Measurements from ENCODE around the gene DYRK1A.

DYRK1A gene

DNA sequence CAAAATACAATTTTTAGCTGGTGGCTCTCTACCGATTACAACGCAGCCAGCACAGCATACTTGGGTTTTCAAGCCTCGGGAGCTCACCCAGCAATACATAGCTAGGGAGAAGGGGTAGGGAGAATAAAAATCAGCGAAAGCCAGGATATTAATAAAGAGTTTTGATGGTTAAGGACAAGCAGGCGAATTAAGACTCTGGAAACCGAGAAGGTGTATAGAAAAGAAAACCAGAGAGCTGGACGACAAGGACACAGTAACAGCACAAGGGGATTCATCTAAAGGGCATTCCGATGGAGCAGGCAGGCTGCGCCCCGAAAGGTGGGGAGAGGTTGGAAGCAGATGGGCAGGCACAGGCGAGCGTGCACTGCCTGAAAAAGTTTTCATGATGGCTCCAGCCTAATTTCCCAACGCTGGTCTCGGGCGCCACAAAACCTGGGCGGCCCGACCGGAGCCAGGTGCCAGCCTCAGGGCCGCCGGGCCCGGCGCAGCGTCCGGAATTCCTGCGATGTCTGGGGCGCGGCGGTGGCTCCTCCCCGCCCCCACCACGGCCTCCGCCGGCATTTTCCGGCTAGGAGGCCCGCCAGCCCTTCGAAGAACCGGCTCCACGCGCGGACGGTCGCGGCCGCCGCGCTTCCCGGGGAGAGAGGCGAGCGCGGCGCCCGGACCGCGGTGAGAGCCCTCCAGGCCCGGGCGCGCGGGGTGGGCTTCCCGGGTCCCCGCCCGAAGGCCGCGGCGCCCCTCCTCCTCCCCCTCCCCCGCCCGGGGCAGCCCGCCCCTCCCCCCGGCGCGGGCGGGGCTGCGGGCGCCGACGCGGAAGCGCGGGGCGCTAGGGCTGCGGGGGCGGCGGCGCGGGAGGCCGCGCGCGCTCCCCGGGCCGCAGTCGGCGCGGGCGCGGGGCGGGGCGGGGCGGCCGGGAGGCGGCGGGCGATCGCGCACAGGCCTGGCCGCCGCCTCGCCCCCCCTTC is 774 bp upstream of the DYRK1A start:
- no peak for DNase-seq (ENCODE audit: low spot score)

DNA sequence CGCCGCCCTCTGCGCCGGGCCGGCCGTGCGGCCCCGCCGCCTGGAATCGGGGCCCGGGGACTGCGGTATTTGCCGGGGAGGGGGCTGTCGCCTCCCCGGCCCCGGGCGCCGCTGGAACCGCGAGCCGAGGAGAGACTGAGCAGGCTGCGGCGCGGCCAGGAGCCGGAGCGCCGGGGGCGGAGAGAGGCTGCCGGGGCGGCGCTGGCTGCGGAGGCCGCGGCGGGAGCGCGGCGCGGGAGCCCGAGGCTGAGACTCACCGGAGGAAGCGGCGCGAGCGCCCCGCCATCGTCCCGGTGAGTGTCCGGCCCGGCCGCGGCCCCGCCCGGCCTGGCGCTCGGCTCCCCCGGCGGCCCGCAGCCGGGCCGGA is 746 bp downstream of the DYRK1A start:
- DNase-seq (ENCODE audit: low spot score) = no peak

DNA sequence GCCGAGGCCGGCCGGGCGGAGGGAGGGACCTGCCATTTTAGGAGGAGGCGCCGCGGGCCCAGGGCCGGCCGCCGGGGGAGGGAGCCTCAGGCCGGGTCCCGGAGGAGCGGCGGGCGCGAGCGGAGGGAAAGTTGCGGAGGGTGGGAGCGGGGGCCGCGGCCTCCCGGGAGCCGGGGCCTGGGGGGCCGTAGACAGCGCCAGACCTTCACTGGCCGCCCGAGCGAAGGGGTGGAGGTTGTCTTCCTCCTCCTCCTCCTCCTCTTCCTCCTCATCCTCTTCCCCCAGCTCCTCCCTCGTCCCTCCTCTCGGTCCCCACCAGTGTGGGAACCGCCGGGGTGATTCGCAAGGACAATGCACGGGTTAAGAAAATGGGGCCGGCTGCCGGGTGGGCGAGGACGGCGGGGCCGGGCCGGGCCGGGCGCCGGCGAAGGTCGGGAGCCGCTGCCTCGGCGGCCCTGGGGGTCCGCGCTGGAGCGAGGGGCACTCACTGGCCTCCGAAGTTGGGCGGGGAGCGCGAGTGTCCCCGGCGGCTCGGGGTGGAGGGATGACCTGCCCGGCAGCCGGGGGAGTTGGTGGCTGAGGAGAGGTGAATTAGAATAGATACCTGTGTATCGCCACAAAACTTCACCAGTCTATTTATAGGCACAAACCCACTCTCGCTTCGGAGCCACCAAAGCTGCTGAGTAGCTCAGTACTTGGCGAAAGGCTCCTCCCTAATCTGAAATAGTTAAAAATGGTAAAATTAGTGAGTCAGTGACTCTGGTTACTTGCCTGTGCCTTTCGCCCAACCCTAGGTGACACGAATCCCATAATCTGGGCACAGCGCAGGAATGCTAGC is 1.3 kb downstream of the DYRK1A start:
- DNase-seq (ENCODE audit: low spot score) = peak; percentile 45

DNA sequence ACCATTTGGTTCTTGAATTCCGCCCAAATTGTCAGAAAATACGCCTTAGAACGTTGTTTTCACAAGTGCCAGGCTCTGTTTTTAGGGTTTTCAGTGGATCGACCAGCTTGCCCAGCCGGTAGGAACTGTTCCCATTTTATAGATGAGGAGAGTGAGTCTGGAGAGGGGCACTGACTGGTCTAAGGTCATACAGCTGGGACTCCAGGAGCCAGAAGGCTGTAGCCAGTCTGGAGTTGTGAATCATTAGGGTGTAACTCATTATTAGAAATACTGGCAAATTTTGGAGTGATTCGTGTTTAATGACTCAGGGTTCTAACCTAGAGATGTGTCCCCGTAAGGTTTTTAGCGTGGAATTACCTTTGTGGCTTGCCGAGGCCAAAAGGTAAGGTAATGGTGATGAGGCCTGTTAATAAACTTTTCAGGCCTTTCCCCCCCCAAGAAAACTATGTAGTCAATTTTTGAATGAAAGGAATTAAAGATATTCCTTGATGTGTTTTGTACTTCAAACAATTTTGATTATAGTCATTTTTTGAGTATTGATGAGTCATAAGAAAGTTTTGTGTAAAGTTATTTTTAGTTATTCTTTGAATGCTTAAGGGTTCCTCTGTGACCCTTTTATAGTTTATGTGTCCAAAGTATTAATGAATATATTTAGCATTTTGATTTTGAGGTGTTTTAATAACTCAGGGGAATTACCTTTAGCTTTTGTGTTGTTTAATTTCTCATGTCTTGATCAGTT is 2.1 kb downstream of the DYRK1A start:
- no peak for DNase-seq (ENCODE audit: low spot score)

DNA sequence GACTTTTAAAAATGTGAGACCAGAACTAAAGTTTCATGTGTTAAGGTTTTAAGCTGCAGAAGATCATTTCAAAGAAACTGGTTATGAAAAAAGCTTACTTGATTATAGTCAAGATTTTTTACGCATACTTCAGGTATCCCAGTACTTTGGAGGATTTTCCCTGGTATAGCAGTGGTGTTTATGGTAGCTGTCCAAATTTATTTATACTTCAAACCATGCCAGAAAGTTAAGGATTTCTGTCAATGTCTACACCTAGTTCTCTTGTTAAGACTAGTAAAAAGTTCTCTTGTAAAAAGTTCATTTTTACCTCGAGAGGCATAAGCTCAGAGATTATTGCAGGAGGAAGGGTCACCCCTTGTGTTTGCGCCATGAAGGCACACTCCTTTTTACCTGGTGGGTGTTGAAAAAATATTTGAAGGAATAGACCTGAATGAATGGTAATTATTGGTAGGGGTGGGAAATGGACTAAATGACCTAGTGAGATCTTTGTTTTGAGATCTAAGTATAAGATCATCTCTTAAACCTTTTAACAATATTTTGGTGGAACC is 2.8 kb downstream of the DYRK1A start:
- no peak for DNase-seq (ENCODE audit: low spot score)

DNA sequence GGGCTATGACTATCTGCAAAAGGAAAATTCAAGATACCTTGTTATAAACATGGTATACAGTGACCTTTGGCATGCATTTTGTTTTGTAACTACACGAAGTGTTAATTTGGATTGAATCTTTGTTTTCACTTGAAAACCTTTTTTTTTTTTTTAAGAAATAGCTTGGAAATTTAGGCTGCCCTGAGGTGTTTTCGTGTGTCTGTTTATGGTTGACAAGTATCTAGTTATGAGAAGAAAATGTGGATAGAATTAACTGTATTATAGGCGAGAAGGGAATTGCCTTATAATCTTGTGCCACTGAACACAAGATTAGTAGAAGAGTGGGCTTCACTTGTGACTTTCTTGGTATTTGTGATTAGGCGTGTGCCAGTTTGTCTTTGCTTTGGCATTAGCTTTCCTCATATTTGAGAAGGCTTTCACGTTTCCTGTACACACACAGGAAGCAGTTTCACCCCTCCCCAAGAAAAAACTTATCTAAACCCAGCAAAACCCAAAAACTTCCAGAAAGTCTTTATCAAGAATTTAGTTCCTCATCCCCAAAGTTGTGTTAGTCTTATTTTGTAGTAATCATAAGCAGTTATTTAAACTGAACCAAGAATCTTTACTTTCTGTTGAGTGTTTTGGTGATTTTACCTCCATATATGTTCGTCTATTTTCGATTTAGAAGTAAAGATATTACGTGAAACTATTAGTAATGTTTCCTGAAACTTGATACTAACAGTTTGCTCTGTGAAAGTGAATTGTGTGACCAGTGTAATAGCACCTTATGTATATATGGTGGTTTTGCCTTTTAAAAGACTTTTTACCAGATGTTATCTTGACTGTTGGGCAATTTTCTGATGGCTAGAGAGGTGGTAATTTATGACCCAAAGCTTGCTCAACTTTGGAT is 3.8 kb downstream of the DYRK1A start:
- peak; percentile 50 for DNase-seq (ENCODE audit: low spot score)

DNA sequence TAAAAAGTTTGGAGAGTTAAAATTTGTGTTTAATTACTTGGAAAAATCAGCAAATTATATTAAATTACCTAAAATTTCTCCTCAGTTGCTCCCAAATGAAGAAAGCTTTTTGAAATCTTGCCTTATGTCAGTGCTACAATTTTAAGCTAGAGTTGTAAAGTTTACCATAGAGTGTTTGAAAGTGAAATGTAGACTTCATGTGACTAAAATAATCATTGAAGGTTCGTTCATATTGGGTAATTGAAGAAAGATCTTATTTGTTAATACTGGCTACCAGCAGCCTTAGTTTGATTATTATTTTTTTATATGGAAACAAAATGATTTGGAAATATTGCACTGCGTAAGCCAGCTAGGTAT is 4.4 kb downstream of the DYRK1A start:
- no peak for DNase-seq (ENCODE audit: low spot score)

DNA sequence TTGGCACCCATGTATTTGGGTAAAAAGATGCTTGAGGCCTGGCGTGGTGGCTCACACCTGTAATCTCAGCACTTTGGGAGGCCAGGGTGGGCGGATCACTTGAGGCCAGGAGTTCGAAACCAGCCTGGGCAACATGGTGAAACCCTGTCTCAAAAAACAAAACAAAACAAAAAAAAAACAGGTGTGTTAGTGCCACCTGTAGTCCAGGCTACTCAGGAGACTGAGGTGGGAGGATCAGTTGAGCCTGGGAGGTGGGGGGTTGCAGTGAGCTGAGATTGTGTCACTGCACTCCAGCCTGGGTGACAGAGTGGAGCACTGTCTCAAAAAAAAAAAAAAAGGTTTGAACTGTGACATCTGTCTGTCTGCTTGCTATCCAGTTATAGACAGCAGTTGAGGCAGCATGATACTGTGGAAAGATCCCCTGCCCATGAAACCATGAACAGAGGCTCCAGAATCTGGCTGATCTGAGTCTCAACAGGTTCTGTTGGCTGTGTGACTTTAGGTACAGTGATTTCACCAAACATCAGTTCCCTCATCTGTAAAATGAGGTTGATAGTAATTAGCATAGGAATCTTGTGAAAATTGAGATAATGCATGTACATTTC is 5.7 kb downstream of the DYRK1A start:
- DNase-seq (ENCODE audit: low spot score) = no peak

DNA sequence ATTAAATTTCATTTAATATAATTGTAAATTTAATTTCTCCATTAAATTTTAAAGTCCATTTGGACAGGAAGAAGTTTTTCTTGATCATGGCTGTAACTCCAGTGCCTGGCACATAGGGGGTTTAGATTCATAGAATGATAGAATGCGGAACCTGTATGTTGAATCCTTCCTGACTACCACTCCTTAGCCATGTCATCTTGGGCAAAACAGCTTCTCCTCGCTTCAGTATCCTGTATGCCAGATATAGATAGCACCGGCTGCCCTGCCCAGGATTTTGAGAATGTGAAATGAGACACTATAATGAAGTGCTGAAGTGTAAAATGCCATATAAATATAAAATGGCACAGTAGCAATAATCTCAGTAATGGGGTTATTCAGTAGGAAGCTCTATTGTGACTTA is 6.4 kb downstream of the DYRK1A start:
- no peak for DNase-seq (ENCODE audit: low spot score)

DNA sequence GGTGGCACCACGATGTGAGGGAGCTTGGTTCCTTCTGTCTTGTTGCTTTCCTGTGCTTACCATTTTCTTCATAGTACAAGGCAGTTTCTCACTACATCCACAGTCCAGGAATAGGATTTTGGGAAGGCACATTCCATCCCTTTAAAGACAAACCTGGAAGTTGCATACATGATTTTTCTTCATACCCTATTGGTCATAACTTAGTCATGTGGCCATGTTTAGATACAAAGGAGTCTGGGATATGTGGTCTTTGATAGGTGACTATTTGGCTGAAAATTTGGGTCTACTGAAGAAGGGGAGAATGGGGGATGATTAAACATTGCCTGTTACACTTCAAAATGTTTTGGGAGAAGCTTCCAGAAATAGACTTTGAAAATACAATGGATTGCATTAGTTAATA is 7.0 kb downstream of the DYRK1A start:
- no peak for DNase-seq (ENCODE audit: low spot score)

DNA sequence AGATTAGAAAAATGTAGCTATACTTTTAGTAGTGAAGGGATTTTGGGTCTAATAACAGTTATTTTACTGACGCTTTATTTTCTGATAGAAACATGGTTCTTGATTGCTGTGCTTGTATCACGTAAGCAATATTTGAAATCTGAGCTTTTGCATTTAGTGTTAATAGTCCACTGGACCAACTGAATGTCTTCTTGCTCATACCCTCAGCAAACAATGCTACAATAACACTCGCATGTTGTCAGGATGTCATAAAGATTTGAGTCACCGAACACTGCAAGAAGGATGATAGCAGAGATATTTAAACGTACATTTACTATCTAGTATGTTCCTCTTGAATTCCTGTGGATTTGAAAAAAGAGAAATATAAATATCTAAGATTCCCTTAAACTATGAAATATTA is 7.5 kb downstream of the DYRK1A start:
- DNase-seq (ENCODE audit: low spot score) = no peak

DNA sequence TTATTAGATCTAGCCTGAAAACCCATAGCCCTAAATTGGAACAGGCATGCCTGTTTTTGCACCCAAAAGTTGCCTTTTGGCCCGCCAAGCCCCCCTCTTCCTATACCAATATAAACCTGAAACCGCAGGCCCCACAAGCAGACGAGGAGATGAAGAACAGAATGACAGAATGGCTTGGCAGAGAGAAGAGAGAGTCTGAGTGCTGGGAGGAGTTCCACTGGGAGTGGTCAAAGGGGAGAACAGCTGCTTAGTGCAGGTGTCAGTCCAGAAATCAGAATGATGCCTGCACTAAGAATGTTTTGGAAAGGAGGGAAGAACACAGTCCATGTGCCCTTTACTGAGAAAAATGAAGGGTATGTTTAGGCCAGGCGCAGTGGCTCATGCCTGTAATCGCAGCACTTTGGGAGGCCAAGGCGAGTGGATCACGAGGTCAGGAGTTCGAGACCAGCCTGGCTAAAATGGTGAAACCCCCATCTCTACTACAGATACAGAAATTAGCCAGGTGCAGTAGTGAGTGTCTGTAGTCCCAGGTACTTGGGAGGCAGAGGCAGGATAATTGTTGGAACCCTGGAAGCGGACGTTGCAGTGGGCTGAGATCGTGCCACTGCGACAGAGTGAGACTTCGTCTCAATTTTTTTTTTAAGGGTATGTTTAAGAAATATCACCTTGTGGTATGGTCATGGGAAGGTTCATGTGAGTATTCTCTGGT is 9.4 kb downstream of the DYRK1A start:
- DNase-seq (ENCODE audit: low spot score) = no peak

DNA sequence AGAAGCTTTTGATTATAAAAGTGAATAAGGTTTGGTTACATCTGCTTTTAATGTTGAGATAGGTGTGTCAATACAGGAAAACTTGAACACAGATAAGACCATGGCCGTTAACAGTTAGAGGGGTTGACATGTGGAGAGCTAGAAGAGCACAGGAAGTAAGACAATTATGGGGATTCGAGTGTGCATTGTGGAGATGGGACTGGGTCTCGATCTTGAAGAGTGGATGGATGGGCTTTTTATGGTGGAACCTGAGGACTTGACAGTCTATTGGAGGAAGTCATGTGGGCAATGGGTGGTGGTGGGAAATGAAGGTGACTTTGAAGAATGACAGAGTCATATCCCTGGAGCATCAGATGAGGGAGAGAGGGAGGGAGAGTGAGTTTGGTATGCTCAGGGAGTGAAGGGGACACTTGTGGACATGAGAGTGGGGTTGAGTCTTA is 12.1 kb downstream of the DYRK1A start:
- DNase-seq (ENCODE audit: low spot score) = no peak

DNA sequence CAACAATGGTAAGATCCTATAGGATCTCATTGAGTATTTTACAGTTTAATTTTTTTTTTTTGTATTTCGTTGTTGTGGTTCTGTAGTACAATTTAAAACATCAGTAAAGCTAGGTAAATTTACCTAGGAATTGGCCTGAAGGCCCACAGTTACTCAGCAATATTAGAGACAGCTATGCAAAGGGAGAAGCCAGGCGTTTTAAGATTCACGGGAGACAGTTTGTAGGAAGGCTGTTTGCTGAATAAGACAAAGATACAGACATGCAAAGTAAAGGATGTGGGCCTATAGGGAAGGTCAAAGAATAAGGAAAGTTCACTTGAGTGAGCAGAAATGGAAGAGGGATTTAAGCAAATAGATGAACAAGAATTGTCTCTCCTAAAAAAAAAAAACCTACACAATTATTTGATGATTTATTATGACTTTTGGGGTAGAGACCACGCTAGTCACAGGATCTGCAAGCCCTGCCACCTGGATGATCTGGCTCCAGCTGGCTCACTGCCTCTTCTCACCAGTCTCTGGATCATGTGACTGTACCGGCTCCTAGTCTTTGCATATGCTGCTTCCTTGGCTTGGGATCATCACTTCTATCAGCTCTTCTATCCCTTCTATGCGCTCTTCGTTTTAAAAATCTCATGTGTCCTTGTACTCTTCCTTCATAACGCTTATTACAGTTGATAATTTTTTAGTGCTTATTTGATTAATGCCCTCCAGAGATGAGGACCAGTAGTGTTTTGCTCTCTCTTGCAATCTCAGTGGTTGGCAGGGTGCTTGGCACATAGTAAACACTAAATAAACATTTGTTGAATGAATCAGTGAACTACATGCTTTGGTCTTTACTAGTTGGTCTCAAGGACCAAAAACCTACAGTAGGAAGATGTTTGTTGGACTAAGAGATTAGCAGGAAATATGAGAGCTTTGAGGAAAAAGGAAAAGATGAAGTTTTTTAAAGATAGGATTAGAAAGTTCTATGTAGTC is 14.1 kb downstream of the DYRK1A start:
- DNase-seq (ENCODE audit: low spot score) = no peak

DNA sequence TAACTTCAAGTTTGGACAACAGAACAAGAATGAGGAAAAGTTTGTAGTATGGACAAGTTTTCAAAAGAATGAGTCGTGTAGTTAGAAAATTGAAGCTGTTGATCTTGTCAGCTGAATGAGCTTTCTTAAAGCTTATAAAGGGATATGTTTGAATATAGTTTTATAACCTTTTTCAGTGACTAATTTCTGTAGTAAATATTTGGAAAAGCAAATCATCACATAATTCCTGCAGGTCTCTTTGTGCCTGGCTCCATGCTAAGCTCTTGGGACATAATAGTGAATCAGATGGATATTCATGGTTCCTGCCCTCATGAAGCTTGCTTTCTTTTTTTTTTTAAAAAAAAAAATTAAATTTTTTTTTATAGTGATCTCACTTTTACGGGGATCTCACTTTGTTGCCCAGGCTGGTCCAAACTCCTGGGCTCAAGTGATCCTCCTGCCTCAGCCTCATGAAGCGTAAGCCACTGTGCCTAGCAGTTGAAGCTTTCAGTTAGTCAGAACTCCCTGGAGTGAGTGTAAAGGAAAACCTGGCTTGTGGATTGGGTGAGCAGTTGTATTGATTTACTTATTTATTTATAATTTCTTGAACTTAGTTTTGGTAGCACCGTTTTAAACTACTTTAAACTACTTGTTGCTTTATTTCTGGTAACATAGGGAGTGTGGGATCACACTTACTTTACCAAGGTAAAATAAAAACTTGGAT is 15.5 kb downstream of the DYRK1A start:
- DNase-seq (ENCODE audit: low spot score) = no peak

DNA sequence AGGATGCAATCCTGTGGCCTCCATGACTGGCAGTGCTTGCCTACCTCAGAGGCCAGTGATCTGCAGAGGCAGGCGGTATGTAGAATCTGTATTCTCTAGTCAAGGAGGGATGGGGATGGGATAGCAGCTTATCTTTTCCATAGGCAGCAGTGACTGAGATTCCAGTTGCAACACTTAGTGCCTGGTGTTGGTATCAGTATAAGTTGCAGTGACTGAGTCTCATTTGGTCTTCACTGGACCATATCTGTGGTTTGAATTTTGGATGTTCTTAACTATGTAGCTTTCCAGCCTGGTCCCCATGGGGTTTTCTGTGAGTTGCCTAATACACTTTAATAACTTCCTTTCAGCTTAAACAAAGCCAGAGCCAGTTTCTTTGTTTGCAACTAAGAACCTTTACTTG is 16.5 kb downstream of the DYRK1A start:
- DNase-seq (ENCODE audit: low spot score) = no peak

DNA sequence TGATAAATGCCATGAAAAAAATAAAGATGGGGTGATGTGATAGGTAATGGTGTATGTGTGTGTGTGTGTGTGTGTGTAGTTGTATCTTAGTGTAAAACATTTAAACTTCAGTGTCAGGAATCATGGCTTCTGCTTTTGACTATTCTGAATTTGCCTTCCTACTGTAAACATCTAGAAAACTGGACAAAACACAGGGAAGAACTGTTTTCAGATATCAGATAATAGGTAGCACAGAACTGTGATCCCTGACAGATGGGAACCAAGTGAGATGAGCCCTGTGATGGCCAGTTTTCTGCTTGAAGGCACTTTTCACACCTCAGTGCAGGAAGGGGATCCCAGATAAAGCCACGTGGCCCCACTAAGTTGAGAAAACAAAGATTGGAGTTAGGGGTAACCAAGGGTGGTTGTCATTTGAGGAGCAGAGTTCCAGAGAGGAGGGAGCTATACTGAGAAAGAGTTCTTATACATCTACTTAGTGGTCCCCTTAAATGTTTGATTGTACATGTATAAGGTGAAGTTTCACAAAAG is 17.3 kb downstream of the DYRK1A start:
- DNase-seq (ENCODE audit: low spot score) = no peak

DNA sequence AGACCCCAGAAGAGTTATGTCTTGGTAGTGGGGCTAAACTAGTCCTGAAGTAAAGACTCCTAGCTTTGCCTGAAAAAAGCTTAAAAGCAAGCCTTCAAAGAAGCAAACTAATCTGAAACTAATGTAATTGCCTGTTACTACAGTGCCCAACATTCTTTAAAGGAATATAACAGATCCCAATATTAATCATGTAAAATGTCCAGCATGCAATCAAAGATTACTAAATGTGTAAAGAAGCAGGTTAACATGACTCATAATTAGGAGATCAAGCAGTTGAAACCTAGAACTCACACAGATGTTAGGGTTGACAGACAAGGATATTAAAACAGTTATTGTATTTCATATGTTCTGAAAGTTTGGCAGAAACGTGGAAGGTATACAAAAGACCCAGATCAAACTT is 17.8 kb downstream of the DYRK1A start:
- no peak for DNase-seq (ENCODE audit: low spot score)

Measured in activated CD4-positive, alpha-beta T cell treated with anti-CD3 and anti-CD28 coated beads, Interleukin-2, Interleukin-4, amounts not matched to agents 100 ng/mL and 50 ng/mL, durations not matched to agents 16 hours and 8 hours (primary cell).